Nephron (organoid): ENCODE data around the gene NCK2.

Experiments
- H3K27ac Mint-ChIP-seq, 3 experiments: 2 replicates each; pipeline ENCODE4 v1.8.0; 2020; ENCODE audit warnings: mixed read lengths in 3 of 3, mild to moderate bottlenecking in 2 of 3, moderate library complexity in 1 of 3
- H3K27me3 Mint-ChIP-seq: 2 replicates; pipeline ENCODE4 v1.8.0; 2021; ENCODE audit warnings: low read depth, mild to moderate bottlenecking, moderate library complexity, mixed read lengths
- H3K36me3 Mint-ChIP-seq: 2 replicates; pipeline ENCODE4 v1.8.0; 2020; ENCODE audit warnings: low read depth, mixed read lengths
- H3K4me1 Mint-ChIP-seq: 2 replicates; pipeline ENCODE4 v1.8.0; 2020; ENCODE audit warnings: mixed read lengths
- H3K4me3 Mint-ChIP-seq, 3 experiments: 2 replicates each; pipeline ENCODE4 v1.8.0; 2020; ENCODE audit warnings: mild to moderate bottlenecking in 3 of 3, mixed read lengths in 3 of 3, moderate library complexity in 2 of 3
- H3K9me3 Mint-ChIP-seq: 2 replicates; pipeline ENCODE4 v1.8.0; 2020; ENCODE audit warnings: mixed read lengths
- CTCF ChIP-seq, 3 experiments: fragments of 200-600 bp; sonication (generic); IDR thresholded peaks; one replicate each; pipeline ENCODE4 v1.5.0; 2021; ENCODE audit warnings: antibody characterized with exemption in 3 of 3; ENCODE audit not compliant: unreplicated experiment in 3 of 3

NCK2 gene

GRCh38 chr2:105843476-105844374 lies 99.0 kb downstream of the NCK2 start:
- H3K4me3 Mint-ChIP-seq: no peak overlapping the region

DNA sequence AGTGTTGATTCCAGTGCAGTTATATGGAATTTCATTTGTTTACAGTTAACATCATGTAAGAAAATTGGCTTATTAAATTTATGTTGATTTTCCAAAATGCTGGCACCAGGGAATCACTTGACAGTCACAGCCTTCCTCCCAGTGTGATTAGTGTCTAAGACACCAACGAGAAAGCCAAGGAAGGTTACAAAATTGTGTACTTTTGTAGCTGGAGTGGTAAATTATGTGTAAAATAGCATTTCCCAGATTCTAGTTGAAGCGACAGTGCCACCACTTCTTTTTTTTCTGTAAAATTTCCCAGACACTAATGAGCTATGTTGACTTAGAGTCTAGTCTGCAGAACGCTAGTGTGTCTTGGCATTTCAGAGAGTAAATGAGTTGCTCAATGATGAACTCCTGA lies 101.3 kb downstream of the NCK2 start:
- no peak for TF ChIP-seq CTCF (IDR thresholded peaks at IDR 0.05; ENCODE audit: unreplicated experiment in 3 of 3)
- Mint-ChIP-seq H3K9me3 (no peaks in the 10 kb centered on the region), H3K4me3 (no peak overlapping the region), H3K27me3 (no peaks in the 10 kb centered on the region), H3K4me1 (peaks cover 18% of the 10 kb centered on the region), H3K27ac (no peak overlapping the region), H3K36me3 (peaks cover 5% of the 10 kb centered on the region)

More at GRCh38 chr2:105843476-105844374, 99.0 kb downstream of the NCK2 start:
- Mint-ChIP-seq H3K36me3 (peaks cover 9% of the 10 kb centered on the region), H3K27me3 (no peaks in the 10 kb centered on the region), H3K4me1 (peaks cover 36% of the 10 kb centered on the region), H3K27ac (no peak overlapping the region), H3K9me3 (no peaks in the 10 kb centered on the region)
- no peak for TF ChIP-seq CTCF (IDR thresholded peaks at IDR 0.05; ENCODE audit: unreplicated experiment in 3 of 3)

- Mint-ChIP-seq H3K27me3 (no peaks in the 10 kb centered on the region), H3K36me3 (peaks cover 5% of the 10 kb centered on the region), H3K27ac (no peak overlapping the region), H3K9me3 (no peaks in the 10 kb centered on the region), H3K4me1 (peaks cover 13% of the 10 kb centered on the region), H3K4me3 (no peak overlapping the region)
- TF ChIP-seq CTCF (IDR thresholded peaks at IDR 0.05; ENCODE audit: unreplicated experiment in 3 of 3): no peak
These were observed 102.3 kb downstream of the NCK2 start for GRCh38 chr2:105847056-105847455.

DNA sequence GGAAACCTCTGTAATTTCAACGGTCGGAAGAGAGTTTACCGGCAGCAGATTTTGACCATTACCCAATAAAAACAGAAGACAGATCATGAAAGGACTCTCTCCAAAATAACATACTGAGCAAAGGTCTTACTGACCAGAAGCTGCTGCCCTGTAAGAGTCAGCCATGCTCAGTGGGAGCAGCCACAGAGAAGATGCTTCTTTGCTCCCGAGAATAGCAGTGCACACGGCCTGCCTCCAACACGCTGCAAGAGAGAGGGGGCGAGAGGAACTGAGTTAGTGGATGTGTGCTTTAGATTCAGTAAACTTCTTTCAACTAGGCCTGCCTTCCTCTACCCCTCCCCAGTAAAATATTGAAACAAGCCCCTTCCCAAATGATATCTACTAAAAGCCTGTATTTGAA lies 103.7 kb downstream of the NCK2 start:
- no peak for TF ChIP-seq CTCF (IDR thresholded peaks at IDR 0.05; ENCODE audit: unreplicated experiment in 3 of 3)
- peaks cover 5% of the 10 kb centered on the region for H3K4me1 Mint-ChIP-seq
- no peak overlapping the region for H3K4me3 Mint-ChIP-seq
- H3K36me3 Mint-ChIP-seq: peaks cover 4% of the 10 kb centered on the region
- H3K9me3 Mint-ChIP-seq: no peaks in the 10 kb centered on the region
- no peak overlapping the region for H3K27ac Mint-ChIP-seq
- H3K27me3 Mint-ChIP-seq: no peaks in the 10 kb centered on the region

- Mint-ChIP-seq H3K27me3 (no peaks in the 10 kb centered on the region), H3K4me3 (no peak overlapping the region), H3K9me3 (no peaks in the 10 kb centered on the region), H3K27ac (no peak overlapping the region), H3K36me3 (peaks cover 5% of the 10 kb centered on the region), H3K4me1 (no peaks in the 10 kb centered on the region)
- no peak for TF ChIP-seq CTCF (IDR thresholded peaks at IDR 0.05; ENCODE audit: unreplicated experiment in 3 of 3)
These were observed 104.9 kb downstream of the NCK2 start for GRCh38 chr2:105849431-105850179.
